Measurements from ENCODE around the gene FHOD3.
"Not testable (repeated sequence)": the region's sequence is repeated elsewhere in the genome, so short reads cannot be mapped to it uniquely, and the experiment has no call there.

The FHOD3 gene

GRCh38 chr18:36350839-36351469 is 53.4 kb downstream of the FHOD3 start:
- DNase-seq (ENCODE audit: low spot score): no peak

- DNase-seq (ENCODE audit: low spot score): peak; percentile 44
Measured at GRCh38 chr18:36352384-36352783, 54.9 kb downstream of the FHOD3 start.

- DNase-seq (ENCODE audit: low spot score): no peak
Measured at GRCh38 chr18:36354989-36355388, 57.5 kb downstream of the FHOD3 start.

GRCh38 chr18:36355511-36355910 is 58.0 kb downstream of the FHOD3 start:
- DNase-seq (ENCODE audit: low spot score): no peak

DNA sequence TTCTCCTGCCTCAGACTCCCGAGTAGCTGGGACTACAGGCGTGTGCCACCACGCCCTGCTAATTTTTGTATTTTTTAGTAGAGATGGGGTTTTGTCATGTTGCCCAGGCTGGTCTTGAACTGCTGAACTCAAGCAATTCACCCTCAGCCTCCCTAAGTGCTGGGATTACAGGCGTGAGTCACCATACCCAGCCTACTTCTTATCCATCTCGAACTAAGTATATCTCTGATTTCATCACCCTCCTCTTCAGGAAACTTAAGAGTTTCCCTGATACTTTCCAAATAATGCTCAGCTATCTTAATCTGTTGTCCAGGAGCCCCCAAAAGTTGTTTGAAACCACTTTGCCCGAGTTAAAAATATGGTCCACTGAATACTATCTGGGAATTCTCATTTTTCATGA is 59.2 kb downstream of the FHOD3 start:
- DNase-seq (ENCODE audit: low spot score): not testable (repeated sequence)

DNA sequence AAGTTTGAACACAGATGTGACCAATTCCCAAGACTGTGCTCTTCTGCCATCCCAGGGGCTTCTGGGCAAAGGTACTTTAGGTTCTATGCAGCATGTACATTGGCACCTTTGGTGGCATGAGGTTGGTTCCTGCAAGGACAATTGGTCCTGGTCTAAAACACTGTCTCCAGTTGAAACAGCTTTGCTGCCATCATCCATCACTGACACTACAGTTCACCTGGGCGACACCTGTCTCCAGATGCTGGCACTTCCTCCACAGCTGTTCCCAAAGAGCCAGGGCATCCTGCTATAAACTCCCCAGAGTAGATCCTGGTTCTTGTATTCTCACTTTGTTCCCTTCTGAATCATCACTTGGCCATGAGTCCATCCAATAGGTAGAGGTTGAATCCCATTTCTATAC is 60.6 kb downstream of the FHOD3 start:
- DNase-seq (ENCODE audit: low spot score): no peak

DNA sequence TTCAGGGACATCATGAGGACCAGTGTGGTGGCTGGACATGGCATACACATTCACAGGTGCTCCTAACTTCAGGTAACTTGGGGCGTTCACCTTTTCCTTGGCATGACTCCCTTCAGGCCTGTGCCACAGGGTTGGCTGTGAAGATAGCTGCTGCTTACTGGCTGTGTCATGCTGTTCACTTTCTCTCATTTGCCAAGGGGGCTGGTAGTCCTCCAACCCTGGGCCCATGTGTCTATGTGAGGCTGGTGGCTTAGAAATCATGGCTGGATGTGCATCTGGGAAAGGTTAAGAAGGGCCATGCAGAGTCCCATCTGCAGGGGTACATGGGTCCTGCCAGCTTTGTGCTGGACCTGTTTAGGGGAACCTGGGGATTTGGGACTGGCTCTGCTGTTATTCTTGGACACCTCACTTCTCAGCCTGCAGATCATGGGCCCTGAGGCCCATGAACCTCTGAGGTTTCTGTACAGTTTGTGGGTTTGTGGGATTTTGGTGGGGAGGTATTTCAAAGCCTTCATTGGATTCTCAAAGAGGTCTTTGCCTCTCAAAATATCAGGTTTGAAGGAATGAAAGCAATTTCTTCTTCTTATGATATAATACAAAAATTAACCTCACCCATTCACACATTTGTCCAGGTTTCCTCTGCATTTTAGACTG is 62.9 kb downstream of the FHOD3 start:
- no peak for DNase-seq (ENCODE audit: low spot score)

DNA sequence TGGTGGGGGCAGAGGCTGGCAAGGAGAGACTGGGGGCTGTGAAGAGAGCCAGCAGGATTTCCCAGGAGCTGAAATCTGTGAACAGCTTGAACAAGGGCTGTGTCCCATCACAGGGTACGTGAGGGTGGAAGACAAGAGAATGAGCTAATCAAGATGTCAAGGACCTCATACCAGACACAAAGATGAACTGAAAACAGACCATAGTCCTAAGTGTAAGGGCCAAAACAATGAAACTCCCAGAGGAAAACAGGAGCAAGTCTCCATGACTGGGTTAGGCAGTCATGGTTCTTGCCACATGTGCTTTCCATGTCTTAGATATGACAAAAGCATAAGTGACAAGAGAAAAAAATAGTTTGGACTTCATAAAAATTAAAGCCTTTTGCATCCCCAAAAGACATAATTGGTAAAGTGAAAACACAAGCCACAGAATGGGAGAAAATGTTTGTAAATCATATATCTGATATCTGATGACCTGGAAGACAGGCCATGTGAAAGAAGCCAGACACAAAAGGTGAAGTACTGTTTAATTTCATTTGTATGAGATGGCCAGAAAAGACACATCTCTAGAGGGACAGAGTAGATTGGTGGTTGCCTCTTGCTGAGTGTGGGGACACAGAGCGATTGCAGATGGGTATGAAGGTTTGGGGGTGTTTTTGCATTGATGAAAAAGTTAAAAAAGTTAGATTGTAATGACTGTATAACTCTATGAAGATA is 67.6 kb downstream of the FHOD3 start:
- DNase-seq (ENCODE audit: low spot score): no peak

DNA sequence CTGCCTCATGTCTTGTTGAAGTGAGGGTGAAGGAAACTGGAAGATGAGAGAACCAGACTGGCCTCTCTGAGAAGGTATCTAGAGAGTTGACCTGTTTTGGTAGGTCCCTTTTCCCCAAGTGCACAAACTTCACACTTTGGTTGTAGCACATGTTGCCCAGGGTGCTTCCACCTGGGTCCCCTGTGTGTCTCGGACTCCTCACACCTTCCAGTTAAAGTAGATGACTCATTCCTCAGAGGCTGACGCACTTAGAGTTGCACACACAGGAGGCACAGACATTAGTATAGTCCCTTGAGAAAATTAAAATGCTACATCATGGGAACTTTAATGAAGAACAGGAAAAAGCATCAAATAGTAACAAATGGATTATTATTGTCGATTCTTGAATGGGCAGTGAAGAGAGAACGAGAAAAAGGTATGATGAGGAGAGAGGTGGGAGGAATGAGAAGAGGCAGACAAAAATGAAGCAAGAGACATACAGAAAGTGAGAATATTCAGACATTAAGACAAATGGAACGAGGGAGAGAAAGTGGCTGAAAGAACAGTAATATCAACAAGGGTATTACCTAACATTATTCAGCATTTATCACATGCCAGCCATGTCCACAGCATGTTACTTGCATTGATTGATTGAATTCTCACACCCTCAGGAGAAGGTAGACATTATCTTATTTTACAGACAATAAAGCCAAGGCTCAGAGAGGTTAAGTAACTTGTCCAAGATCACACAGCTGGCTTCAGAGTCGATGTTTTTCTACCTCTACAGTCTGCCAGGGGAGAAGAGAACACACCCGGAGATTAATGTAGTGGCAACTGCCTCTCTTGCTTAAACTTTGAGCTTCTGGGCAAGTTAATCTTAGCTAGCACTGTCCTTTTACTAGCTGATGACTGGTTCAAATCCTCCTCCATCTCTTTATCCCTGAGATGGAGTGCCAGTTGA is 68.6 kb downstream of the FHOD3 start:
- DNase-seq (ENCODE audit: low spot score): no peak

DNA sequence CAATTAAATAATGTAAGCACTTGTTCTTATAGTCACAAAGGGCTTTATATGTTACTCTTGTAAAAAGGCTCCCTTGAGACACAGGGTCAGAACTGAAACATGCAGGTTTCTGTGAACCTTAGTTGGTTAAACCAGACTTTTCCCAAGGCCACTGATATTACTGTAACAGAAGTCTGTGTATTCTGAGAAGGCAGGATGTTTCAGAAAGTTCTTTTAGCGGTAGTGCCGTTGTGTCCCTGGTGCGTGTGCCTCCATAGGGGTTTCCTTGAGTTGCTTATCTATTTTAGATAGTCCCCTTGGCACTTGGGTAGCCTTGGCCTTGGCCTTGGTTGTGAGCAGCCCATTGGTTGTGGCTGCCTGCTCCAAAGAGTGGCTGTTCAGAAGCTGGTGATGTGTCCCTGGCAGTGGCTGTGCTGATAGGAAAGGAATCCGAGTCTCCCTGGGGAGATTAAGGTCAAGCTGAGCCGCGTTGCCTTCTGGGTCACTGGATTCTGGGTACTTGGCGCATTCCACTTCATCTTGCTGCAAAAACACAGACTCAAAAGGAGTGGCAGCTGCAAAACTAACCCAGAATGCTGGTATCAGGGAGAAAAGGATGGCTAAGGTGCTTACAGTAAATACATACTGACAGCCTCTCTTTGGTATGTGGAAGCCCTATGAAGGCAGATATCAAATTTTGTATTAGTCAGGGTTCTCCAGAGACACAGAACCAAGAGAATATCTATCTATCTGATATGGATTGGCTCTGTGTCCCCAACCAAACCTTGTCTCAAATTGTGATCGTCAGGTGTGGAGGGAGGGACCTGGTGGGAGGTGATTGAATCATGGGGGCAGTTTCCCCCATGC is 69.7 kb downstream of the FHOD3 start:
- no peak for DNase-seq (ENCODE audit: low spot score)

DNA sequence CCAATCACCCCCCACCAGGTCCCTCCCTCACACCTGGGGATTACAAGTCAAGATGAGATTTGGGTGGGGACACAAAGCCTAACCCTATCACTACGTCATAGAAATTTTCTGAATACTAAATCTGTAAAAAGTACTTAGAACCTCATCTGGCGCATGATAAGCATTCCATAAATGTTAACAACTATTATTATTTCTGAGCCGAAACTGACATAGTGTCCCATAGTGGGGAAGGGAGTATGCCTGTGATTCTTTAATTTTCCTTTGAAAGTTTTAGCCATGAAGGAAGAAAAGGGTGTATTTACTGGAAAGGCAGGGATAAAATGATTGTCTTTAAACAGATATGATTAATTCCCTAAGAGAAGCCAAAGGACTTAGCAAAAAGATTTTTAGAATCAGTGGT is 71.4 kb downstream of the FHOD3 start:
- no peak for DNase-seq (ENCODE audit: low spot score)

- DNase-seq (ENCODE audit: low spot score): no peak
Measured at GRCh38 chr18:36372903-36373311, 75.4 kb downstream of the FHOD3 start.

- no peak for DNase-seq (ENCODE audit: low spot score)
Measured at GRCh38 chr18:36374262-36374661, 76.7 kb downstream of the FHOD3 start.

- DNase-seq (ENCODE audit: low spot score): no peak
Measured at GRCh38 chr18:36375118-36375517, 77.6 kb downstream of the FHOD3 start.

DNA sequence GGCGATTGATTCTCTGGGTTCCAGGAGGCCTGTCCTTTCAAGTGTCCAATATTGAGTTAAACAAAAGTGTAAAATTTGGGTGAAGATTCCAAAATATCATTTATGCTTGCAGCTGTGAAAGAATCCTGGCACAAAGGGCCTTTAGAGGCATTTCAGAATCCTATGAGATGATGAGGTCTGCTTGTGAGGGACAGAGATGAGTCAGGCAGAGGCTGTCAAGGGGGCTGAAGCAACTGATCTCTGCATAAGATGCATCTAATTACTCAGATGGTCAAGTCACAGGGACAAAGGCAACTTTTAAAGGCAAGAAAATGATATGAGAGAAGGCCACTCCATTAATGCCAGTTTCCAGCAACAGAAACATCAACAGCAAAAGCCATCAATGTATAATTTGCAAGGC is 78.8 kb downstream of the FHOD3 start:
- no peak for DNase-seq (ENCODE audit: low spot score)

GRCh38 chr18:36377626-36378025 is 80.1 kb downstream of the FHOD3 start:
- DNase-seq (ENCODE audit: low spot score): no peak

DNA sequence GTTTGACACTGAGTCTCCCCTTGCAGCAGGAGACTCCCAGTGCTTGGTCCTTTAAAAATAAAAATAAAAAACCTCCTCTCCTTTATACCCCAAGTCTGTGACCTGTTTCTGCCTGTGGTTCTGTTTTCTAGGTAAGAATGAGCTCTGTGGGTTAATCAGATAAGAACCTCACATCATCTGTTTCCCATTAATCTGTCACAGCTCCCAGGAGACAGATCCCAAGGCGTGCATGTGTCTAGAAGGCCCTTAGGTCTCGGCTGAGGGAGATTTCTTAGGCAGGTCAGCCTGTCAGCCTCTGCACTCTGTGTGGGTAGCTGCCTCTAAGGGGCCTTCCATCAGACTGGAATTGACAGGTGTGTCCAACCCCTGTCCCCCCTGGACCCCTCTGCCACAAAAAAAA is 80.7 kb downstream of the FHOD3 start:
- DNase-seq (ENCODE audit: low spot score): no peak

GRCh38 chr18:36379435-36379984 is 82.0 kb downstream of the FHOD3 start:
- DNase-seq (ENCODE audit: low spot score): no peak

DNA sequence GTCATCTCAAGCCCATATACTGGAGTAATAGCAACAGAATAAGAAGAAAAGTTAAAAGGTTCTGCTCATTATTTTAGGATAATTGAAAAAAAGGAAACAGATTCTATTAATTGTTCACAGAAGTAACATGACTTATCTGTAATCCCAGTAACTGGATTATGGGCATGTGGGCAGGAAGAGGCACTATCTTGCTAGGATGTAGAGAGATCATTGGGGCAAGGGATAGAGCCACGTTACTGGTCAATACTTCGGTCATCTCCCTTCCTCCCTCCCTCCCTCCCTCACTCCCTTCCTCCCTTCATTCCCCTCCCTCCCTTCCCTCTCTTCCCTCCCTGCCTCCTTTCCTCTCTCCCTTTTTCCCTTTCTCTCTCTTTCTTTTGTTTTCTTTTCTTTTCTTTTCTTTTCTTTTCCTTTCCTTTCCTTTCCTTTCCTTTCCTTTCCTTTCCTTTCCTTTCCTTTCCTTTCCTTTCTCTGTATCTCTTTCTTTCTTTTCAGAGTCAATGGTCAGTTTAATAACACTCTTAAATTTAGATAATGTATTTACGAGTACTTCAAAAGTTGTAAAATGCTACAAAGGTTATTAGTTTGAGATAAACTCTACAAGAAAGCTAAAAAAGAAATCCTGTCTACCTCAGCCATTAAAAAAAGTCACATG is 82.8 kb downstream of the FHOD3 start:
- no peak for DNase-seq (ENCODE audit: low spot score)

- no peak for DNase-seq (ENCODE audit: low spot score)
Measured at GRCh38 chr18:36381075-36381474, 83.6 kb downstream of the FHOD3 start.

DNA sequence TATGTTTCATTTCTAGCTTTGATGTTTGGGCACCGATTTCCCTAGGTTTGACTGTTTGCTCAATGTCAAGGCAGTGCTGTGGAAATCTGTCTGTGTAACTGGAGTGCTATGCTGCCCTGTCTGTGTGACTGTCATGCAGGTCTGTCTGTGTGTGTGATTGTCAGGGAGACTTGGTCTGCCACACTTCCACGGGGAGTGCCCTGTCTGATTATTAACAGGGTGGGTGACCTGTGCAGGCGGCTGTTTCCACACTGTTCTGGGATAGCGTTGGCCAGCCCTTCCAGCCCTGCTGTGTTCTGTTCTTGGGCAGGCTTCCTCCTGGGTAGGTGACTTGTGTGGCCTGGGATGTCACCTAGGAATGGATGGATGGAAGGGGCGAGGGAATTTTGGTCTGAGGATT is 85.3 kb downstream of the FHOD3 start:
- DNase-seq (ENCODE audit: low spot score): no peak
